HG03139 (cell line): ENCODE data around the gene RSBN1.
A peak's percentile ranks its signal among the peaks of the same experiment; 100 is the strongest.
"Not testable (repeated sequence)": the region's sequence is repeated elsewhere in the genome, so short reads cannot be mapped to it uniquely, and the experiment has no call there.

Source experiments
- ATAC-seq: cut with Tn5 transposase; IDR thresholded peaks from one replicate; pipeline ENCODE4 v1.9.1; 2021; ENCODE audit not compliant: unreplicated experiment

The RSBN1 gene

GRCh38 chr1:113783254-113784103, 28.8 kb downstream of the RSBN1 start:
- ATAC-seq, result peak; percentile 80

GRCh38 chr1:113782406-113782805, 29.9 kb downstream of the RSBN1 start:
- no peak for ATAC-seq

- ATAC-seq, result no peak
Observed at GRCh38 chr1:113780374-113781146, 31.7 kb downstream of the RSBN1 start.

GRCh38 chr1:113779542-113779941, 32.7 kb downstream of the RSBN1 start:
- ATAC-seq, result no peak

GRCh38 chr1:113777561-113777960, 34.7 kb downstream of the RSBN1 start:
- ATAC-seq, result no peak

- no peak for ATAC-seq
Observed at GRCh38 chr1:113770031-113770430, 42.2 kb downstream of the RSBN1 start.

- no peak for ATAC-seq
Observed at GRCh38 chr1:113769601-113769970, 42.7 kb downstream of the RSBN1 start.

- ATAC-seq, result no peak
Observed at GRCh38 chr1:113768916-113769600, 43.2 kb downstream of the RSBN1 start.

GRCh38 chr1:113765306-113766230, 46.7 kb downstream of the RSBN1 start:
- no peak for ATAC-seq

GRCh38 chr1:113763661-113764060, 48.6 kb downstream of the RSBN1 start:
- no peak for ATAC-seq

- ATAC-seq, result no peak
Observed at GRCh38 chr1:113761937-113762336, 50.3 kb downstream of the RSBN1 start.

- no peak for ATAC-seq
Observed at GRCh38 chr1:113760102-113761080, 51.9 kb downstream of the RSBN1 start.

- peak; percentile 79 for ATAC-seq
Observed at GRCh38 chr1:113759333-113760101, 52.8 kb downstream of the RSBN1 start, which contains the start of gene PHTF1. Gene PHTF1, minus strand, starts transcription at chr1:113759486. Its CDS starts 783 bp downstream, at chr1:113758703.

- peak; percentile 44 for ATAC-seq
Observed at GRCh38 chr1:113758631-113759332, 53.5 kb downstream of the RSBN1 start.

GRCh38 chr1:113756461-113756860, 55.8 kb downstream of the RSBN1 start:
- ATAC-seq, result no peak

GRCh38 chr1:113753333-113753732, 58.9 kb downstream of the RSBN1 start:
- ATAC-seq, result not testable (repeated sequence)

GRCh38 chr1:113751516-113751915, 60.8 kb downstream of the RSBN1 start:
- no peak for ATAC-seq

- ATAC-seq, result no peak
Observed at GRCh38 chr1:113751114-113751513, 61.2 kb downstream of the RSBN1 start.
